Mesodermal cell (in vitro differentiated cells): Measurements from ENCODE around the gene MRPL52.
"Not testable (repeated sequence)": the region's sequence is repeated elsewhere in the genome, so short reads cannot be mapped to it uniquely, and the experiment has no call there.

Experiments used
- H3K27ac ChIP-seq: 2 replicates; pipeline ENCODE4 v1.7.0; 2013; ENCODE audit warnings: mild to moderate bottlenecking, low read depth, low read length, moderate library complexity; ENCODE audit not compliant: severe bottlenecking
- H3K36me3 ChIP-seq: 2 replicates; pipeline ENCODE4 v1.7.1; 2013; ENCODE audit warnings: mild to moderate bottlenecking, low read length, moderate library complexity; ENCODE audit not compliant: control insufficient read depth, insufficient read depth
- H3K4me1 ChIP-seq: one replicate; pipeline ENCODE4 v1.7.1; 2013; ENCODE audit warnings: mild to moderate bottlenecking, low read length; ENCODE audit not compliant: insufficient read depth, control insufficient read depth, poor library complexity, severe bottlenecking
- H3K4me3 ChIP-seq: 2 replicates; pipeline ENCODE4 v1.7.0; 2013; ENCODE audit warnings: low read length, control low read depth, mild to moderate bottlenecking; ENCODE audit not compliant: insufficient read depth, poor library complexity, severe bottlenecking; ENCODE audit errors: extremely low read depth
- H3K9me3 ChIP-seq: 2 replicates; pipeline ENCODE4 v1.7.1; 2013; ENCODE audit warnings: mild to moderate bottlenecking, low read length, moderate library complexity; ENCODE audit not compliant: control insufficient read depth
- WGBS, 2 experiments: methylation state at CpG; one replicate each; pipeline ENCODE4 v1.1.5; 2013; ENCODE audit warnings: missing lambda C conversion rate in 2 of 2; ENCODE audit not compliant: insufficient coverage in 2 of 2; 5-methylcytosine and 5-hydroxymethylcytosine counted together

MRPL52 gene

GRCh38 chr14:22860377-22860776 lies 30.7 kb downstream of the MRPL52 start:
- not testable (repeated sequence) for H3K9me3 ChIP-seq, H3K27ac ChIP-seq, H3K4me3 ChIP-seq, H3K4me1 ChIP-seq, H3K36me3 ChIP-seq
- 89 to 100% methylated on average over 2 of the region's 3 CpGs for WGBS, 2 experiments

- Histone ChIP-seq H3K9me3 (no peaks in the 10 kb centered on the region), H3K4me3 (no peak overlapping the region), H3K4me1 (no peaks in the 10 kb centered on the region), H3K27ac (no peak overlapping the region), H3K36me3 (no peaks in the 10 kb centered on the region)
Observed at GRCh38 chr14:22861651-22862050, 32.0 kb downstream of the MRPL52 start.

GRCh38 chr14:22864979-22865378 lies 35.3 kb downstream of the MRPL52 start:
- no peaks in the 10 kb centered on the region for H3K4me1 ChIP-seq
- 80% methylated on average over 1 of the region's 4 CpGs; no CpG with 5 or more reads in 1 of the 2 experiments for WGBS, 2 experiments
- no peak overlapping the region for H3K27ac ChIP-seq

GRCh38 chr14:22865424-22866405 lies 36.0 kb downstream of the MRPL52 start:
- 38 to 45% methylated on average over 1 to 2 of the region's 6 CpGs for WGBS, 2 experiments

More at GRCh38 chr14:22864979-22865378, 35.3 kb downstream of the MRPL52 start:
- Histone ChIP-seq H3K36me3 (no peaks in the 10 kb centered on the region), H3K9me3 (no peaks in the 10 kb centered on the region), H3K4me3 (no peak overlapping the region)

GRCh38 chr14:22866874-22867273 lies 37.2 kb downstream of the MRPL52 start:
- Histone ChIP-seq H3K36me3 (no peaks in the 10 kb centered on the region), H3K9me3 (no peaks in the 10 kb centered on the region), H3K27ac (no peak overlapping the region), H3K4me1 (no peaks in the 10 kb centered on the region), H3K4me3 (no peak overlapping the region)
- WGBS, 2 experiments: 98 to 100% methylated on average over 3 to 5 of the region's 5 CpGs

More at GRCh38 chr14:22865424-22866405, 36.0 kb downstream of the MRPL52 start:
- Histone ChIP-seq H3K9me3 (no peaks in the 10 kb centered on the region), H3K27ac (no peak overlapping the region), H3K4me1 (no peaks in the 10 kb centered on the region), H3K4me3 (no peak overlapping the region), H3K36me3 (no peaks in the 10 kb centered on the region)

- no CpG with 5 or more reads among the region's 1 CpG for WGBS, 2 experiments
- peak overlapping the region; percentile 86 for H3K27ac ChIP-seq
Observed at GRCh38 chr14:22870811-22871223, 41.1 kb downstream of the MRPL52 start.

GRCh38 chr14:22871224-22872032 lies 41.7 kb downstream of the MRPL52 start, which contains the start of gene LRP10:
Gene LRP10, plus strand, starts transcription at chr14:22871740. Its CDS starts 564 bp downstream, at chr14:22872304.
- H3K27ac ChIP-seq: peak within 1 kb of the TSS; percentile 86
- WGBS, 2 experiments: 0% methylated on average over 38 to 42 of the region's 50 CpGs
- H3K4me3 ChIP-seq: peak within 1 kb of the TSS; percentile 90
- no peaks in the 10 kb centered on the region for H3K4me1 ChIP-seq
- no peaks in the 10 kb centered on the region for H3K9me3 ChIP-seq
- peaks cover 34% of the 10 kb centered on the region for H3K36me3 ChIP-seq

More at GRCh38 chr14:22870811-22871223, 41.1 kb downstream of the MRPL52 start:
- H3K36me3 ChIP-seq: peaks cover 28% of the 10 kb centered on the region
- H3K4me3 ChIP-seq: peak overlapping the region; percentile 90
- no peaks in the 10 kb centered on the region for H3K4me1 ChIP-seq
- H3K9me3 ChIP-seq: no peaks in the 10 kb centered on the region

- 0% methylated on average over 32 to 39 of the region's 45 CpGs for WGBS, 2 experiments
- H3K4me1 ChIP-seq: no peaks in the 10 kb centered on the region
- H3K9me3 ChIP-seq: no peaks in the 10 kb centered on the region
- peaks cover 39% of the 10 kb centered on the region for H3K36me3 ChIP-seq
- peak overlapping the region; percentile 86 for H3K27ac ChIP-seq
- H3K4me3 ChIP-seq: peak overlapping the region; percentile 90
Observed at GRCh38 chr14:22872033-22872832, 42.5 kb downstream of the MRPL52 start.

- 70 to 71% methylated on average over 7 to 10 of the region's 10 CpGs for WGBS, 2 experiments
- Histone ChIP-seq H3K4me1 (no peaks in the 10 kb centered on the region), H3K36me3 (peaks cover 46% of the 10 kb centered on the region), H3K9me3 (no peaks in the 10 kb centered on the region), H3K4me3 (peak overlapping the region; percentile 90), H3K27ac (peak overlapping the region; percentile 86)
Observed at GRCh38 chr14:22872833-22873520, 43.3 kb downstream of the MRPL52 start.
